ENCODE data around the gene LIAS.

The LIAS gene

DNA sequence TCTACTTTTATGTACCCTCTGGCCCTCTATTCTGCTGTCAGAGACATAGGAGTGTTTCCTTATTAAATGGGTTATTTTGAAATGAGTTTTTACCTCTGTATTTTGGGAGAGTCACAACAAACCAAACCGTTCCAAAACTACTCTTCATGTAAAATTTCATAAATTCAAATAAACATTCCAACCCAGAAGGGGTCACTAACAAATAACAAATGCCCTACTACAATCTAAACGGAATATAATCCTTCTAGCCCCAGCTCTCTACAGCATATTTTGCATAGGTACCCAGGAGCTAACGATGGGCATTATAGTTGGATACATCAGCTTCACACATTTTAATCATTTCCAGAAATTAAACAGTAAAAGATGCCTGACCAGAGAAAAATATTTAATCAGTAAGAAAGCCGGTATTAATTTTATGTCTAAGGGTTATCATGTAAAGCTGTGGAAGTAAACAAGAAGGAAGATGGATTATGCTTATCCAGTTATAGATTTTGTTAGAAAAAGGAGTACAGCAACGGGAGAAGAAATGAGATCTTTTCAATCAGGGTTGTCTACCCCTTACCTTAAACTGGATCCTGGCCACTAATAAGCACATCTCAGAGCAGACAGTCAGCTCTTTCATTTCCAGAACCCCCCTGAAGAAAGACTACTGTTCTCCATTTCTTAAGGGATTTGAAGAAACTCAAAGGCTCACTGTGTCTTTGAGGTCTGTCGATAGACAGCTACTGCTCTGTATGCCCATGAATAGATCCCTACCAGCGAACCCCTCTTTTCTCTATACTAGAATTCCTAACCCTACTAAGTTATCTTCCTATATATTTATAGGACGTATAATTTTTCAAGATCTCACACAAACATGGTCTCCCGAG is 67.2 kb downstream of the LIAS start:
- POLR2A ChIA-PET: interaction anchor here (1.1 to 1.8 kb wide), 2 partner anchors 112 to 532 kb away, joined by 3 to 60 read pairs; partner anchors contain the start of gene SMIM14
- H3K36me3 ChIP-seq (ENCODE audit: control insufficient read depth in 2 of 2, insufficient read depth in 1 of 2, low read length in 2 of 2): no peaks in the 10 kb centered on the region
- H3K9me3 ChIP-seq (ENCODE audit: control insufficient read depth, insufficient read depth, low read depth, low read length): no peaks in the 10 kb centered on the region
- peak overlapping the region; percentile 97 for H3K4me3 ChIP-seq (ENCODE audit: low read depth, low read length)
- no peaks in the 10 kb centered on the region for H3K4me1 ChIP-seq (ENCODE audit: control insufficient read depth, insufficient read depth, low read length)
- no peak overlapping the region for H3K27ac ChIP-seq (ENCODE audit: extremely low read depth, low read depth, low read length)
- CTCF ChIA-PET: interaction anchor here (0.6 kb wide), 2 partner anchors 254 to 294 kb away, joined by 3 to 4 read pairs; no protein-coding TSS in a partner anchor
- TF ChIP-seq ZNF335 (tag by site-specific recombination; conservative IDR thresholded peaks at IDR 0.05): no peak
- TF ChIP-seq ZNF664 (tag by site-specific recombination; IDR thresholded peaks at IDR 0.05): no peak
- TF ChIP-seq, protein P1, sequence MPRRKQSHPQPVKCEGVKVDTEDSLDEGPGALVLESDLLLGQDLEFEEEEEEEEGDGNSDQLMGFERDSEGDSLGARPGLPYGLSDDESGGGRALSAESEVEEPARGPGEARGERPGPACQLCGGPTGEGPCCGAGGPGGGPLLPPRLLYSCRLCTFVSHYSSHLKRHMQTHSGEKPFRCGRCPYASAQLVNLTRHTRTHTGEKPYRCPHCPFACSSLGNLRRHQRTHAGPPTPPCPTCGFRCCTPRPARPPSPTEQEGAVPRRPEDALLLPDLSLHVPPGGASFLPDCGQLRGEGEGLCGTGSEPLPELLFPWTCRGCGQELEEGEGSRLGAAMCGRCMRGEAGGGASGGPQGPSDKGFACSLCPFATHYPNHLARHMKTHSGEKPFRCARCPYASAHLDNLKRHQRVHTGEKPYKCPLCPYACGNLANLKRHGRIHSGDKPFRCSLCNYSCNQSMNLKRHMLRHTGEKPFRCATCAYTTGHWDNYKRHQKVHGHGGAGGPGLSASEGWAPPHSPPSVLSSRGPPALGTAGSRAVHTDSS (tag by site-specific recombination; IDR thresholded peaks at IDR 0.05): no peak
- no peak for TF ChIP-seq ZFP69B (tag by site-specific recombination; IDR thresholded peaks at IDR 0.05)
- TF ChIP-seq ZNF48 (tag by site-specific recombination; IDR thresholded peaks at IDR 0.05): no peak
- TF ChIP-seq, protein P2, sequence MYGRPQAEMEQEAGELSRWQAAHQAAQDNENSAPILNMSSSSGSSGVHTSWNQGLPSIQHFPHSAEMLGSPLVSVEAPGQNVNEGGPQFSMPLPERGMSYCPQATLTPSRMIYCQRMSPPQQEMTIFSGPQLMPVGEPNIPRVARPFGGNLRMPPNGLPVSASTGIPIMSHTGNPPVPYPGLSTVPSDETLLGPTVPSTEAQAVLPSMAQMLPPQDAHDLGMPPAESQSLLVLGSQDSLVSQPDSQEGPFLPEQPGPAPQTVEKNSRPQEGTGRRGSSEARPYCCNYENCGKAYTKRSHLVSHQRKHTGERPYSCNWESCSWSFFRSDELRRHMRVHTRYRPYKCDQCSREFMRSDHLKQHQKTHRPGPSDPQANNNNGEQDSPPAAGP (tag by site-specific recombination; IDR thresholded peaks at IDR 0.05): no peak
- no peak for TF ChIP-seq ZNF174 (tag by site-specific recombination; IDR thresholded peaks at IDR 0.05)
- TF ChIP-seq, protein P3, sequence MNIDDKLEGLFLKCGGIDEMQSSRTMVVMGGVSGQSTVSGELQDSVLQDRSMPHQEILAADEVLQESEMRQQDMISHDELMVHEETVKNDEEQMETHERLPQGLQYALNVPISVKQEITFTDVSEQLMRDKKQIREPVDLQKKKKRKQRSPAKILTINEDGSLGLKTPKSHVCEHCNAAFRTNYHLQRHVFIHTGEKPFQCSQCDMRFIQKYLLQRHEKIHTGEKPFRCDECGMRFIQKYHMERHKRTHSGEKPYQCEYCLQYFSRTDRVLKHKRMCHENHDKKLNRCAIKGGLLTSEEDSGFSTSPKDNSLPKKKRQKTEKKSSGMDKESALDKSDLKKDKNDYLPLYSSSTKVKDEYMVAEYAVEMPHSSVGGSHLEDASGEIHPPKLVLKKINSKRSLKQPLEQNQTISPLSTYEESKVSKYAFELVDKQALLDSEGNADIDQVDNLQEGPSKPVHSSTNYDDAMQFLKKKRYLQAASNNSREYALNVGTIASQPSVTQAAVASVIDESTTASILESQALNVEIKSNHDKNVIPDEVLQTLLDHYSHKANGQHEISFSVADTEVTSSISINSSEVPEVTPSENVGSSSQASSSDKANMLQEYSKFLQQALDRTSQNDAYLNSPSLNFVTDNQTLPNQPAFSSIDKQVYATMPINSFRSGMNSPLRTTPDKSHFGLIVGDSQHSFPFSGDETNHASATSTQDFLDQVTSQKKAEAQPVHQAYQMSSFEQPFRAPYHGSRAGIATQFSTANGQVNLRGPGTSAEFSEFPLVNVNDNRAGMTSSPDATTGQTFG (tag by site-specific recombination; IDR thresholded peaks at IDR 0.05; ENCODE audit: borderline replicate concordance): no peak
- no peak for TF ChIP-seq PRDM1 (tag by site-specific recombination; IDR thresholded peaks at IDR 0.05)
- TF ChIP-seq ZNF701 (tag by site-specific recombination; IDR thresholded peaks at IDR 0.05): no peak
- no peak for TF ChIP-seq ZNF394 (tag by site-specific recombination; IDR thresholded peaks at IDR 0.05; ENCODE audit: borderline replicate concordance)
- TF ChIP-seq ZFP3 (tag by site-specific recombination; IDR thresholded peaks at IDR 0.05; ENCODE audit: low read depth): no peak
- TF ChIP-seq ZNF560 (tag by site-specific recombination; IDR thresholded peaks at IDR 0.05; ENCODE audit: borderline replicate concordance): no peak
- no peak for TF ChIP-seq YY1 (tag by site-specific recombination; IDR thresholded peaks at IDR 0.05)
- TF ChIP-seq ZSCAN30 (tag by site-specific recombination; IDR thresholded peaks at IDR 0.05): no peak

DNA sequence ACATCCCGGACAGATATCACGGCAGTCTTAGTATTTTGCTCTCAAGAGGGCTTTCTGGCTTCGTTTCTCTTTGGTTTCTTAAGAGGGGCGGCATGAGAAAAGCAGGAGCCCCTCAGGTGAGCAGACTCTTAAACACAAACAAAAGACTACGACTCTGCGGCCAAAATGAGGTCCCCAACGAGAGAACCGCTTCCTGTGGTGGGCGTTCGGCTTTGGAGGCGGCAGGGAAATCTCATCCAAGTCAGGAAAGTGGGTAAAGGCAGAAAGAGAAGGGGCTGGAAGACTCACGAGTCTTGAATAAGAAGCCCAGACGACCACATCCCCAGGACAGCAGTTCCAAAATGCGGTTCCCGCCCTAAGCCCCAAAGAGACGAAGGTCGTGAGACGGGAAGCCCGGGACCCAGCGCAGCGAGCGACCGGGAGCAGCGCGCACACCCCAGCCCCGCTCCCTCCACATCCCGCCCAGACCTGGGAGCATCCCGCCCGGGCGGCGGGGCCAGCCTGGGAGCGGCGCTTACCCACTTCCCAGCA is 68.0 kb downstream of the LIAS start:
- CTCF ChIA-PET: interaction anchor here (1.1 kb wide), 1 partner anchor 58 kb away, joined by 5 read pairs; no protein-coding TSS in a partner anchor
- H3K4me1 ChIP-seq (ENCODE audit: control insufficient read depth, insufficient read depth, low read length): no peaks in the 10 kb centered on the region
- no peak for TF ChIP-seq ZNF791 (tag by site-specific recombination; IDR thresholded peaks at IDR 0.05)
- TF ChIP-seq, protein P4, sequence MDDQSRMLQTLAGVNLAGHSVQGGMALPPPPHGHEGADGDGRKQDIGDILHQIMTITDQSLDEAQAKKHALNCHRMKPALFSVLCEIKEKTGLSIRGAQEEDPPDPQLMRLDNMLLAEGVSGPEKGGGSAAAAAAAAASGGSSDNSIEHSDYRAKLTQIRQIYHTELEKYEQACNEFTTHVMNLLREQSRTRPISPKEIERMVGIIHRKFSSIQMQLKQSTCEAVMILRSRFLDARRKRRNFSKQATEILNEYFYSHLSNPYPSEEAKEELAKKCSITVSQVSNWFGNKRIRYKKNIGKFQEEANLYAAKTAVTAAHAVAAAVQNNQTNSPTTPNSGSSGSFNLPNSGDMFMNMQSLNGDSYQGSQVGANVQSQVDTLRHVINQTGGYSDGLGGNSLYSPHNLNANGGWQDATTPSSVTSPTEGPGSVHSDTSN (CRISPR knock-in tag; IDR thresholded peaks at IDR 0.05): no peak
- no peak for TF ChIP-seq MYNN (tag by site-specific recombination; IDR thresholded peaks at IDR 0.05; ENCODE audit: borderline replicate concordance)
- 0 out of 2 replicates have a peak, but pooled peaks have one; percentile 16 for TF ChIP-seq ZNF610 (tag by site-specific recombination; IDR thresholded peaks at IDR 0.05; ENCODE audit: borderline replicate concordance)
- no peak for TF ChIP-seq ZNF626 (tag by site-specific recombination; IDR thresholded peaks at IDR 0.05)
- TF ChIP-seq ZBTB1 (tag by site-specific recombination; IDR thresholded peaks at IDR 0.05): no peak
- no peak for TF ChIP-seq MZF1 (tag by site-specific recombination; IDR thresholded peaks at IDR 0.05; ENCODE audit: borderline replicate concordance)
- TF ChIP-seq, protein P2 (tag by site-specific recombination; IDR thresholded peaks at IDR 0.05): 0 out of 2 replicates have a peak, but pooled peaks have one; percentile 37
- peak; percentile 60 for TF ChIP-seq ZNF24 (tag by site-specific recombination; IDR thresholded peaks at IDR 0.05)
- TF ChIP-seq ZNF549 (tag by site-specific recombination; IDR thresholded peaks at IDR 0.05): no peak
- no peak for TF ChIP-seq ZNF2 (tag by site-specific recombination; IDR thresholded peaks at IDR 0.05)
- TF ChIP-seq ZNF776 (tag by site-specific recombination; IDR thresholded peaks at IDR 0.05; ENCODE audit: borderline replicate concordance): no peak

More for the DNA sequence above, 68.0 kb downstream of the LIAS start:
- POLR2A ChIA-PET: interaction anchor here (0.6 to 1.8 kb wide), 22 partner anchors 9 to 284 kb away, joined by 3 to 60 read pairs (median 4); partner anchors contain the start of genes LIAS, RPL9, SMIM14 and UBE2K
- peaks cover 0 to 4% of the 10 kb centered on the region in 2 experiments; a peak in 1 of 3 replicates for H3K36me3 ChIP-seq (ENCODE audit: control insufficient read depth in 2 of 2, insufficient read depth in 1 of 2, low read length in 2 of 2)
- H3K9me3 ChIP-seq (ENCODE audit: control insufficient read depth, insufficient read depth, low read depth, low read length): no peaks in the 10 kb centered on the region
- peak overlapping the region; percentile 58 for H3K27ac ChIP-seq (ENCODE audit: extremely low read depth, low read depth, low read length)
- H3K4me3 ChIP-seq (ENCODE audit: low read depth, low read length): peak overlapping the region; percentile 97
